Erythroblast (primary cell): Measurements from ENCODE around the gene FRMD3.

Source experiments
- GATA1 ChIP-seq: IDR thresholded peaks from 2 replicates; pipeline ENCODE4 v1.6.1; 2011; ENCODE audit warnings: low read depth, mild to moderate bottlenecking, control low read depth, low read length, moderate library complexity
- POLR2A ChIP-seq: IDR thresholded peaks from 2 replicates; pipeline ENCODE4 v1.6.1; 2011; ENCODE audit warnings: mild to moderate bottlenecking, low read length

DNA sequence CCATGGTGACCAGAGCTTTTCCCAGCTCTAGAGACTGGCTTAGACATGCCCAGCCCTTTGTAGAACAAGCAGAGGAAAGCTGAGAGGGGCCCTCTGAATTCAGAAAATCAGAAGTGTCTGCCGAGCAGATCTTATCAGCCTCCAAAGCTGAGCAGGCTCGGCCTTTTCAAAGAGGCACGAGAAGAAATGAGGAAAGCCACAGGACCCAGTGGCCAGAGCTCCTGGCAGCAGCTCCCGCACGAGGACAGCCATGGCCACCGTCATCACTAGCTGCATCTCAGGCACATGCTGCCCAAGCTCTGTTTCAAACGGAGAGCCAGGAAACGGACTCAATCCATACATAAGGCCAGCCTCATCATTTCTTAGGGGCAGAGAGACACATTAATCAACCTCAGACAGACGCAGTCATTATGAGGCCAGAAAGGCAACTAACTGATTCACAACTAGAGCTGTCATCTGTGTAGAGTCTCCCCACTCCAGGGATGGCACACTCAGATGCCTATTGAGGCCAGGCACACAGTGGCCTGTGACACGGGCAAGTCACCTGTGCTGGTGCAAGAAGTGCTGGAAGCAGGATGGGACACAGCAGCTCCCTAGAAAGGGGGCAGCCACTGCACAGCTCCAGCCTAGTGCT is 194.7 kb downstream of the FRMD3 start:
- no peak for TF ChIP-seq POLR2A
- no peak for TF ChIP-seq GATA1
